Measurements from ENCODE around the gene ADAM11.
"Not testable (repeated sequence)": the region's sequence is repeated elsewhere in the genome, so short reads cannot be mapped to it uniquely, and the experiment has no call there.

Gene ADAM11

GRCh38 chr17:44758414-44759085 lies at the start of gene ADAM11:
ADAM11 (plus strand) TSS chr17:44758988; CDS start chr17:44759200, 212 bp downstream.
- no peak for DNase-seq (ENCODE audit: low read depth)

- no peak for DNase-seq (ENCODE audit: low read depth)
These were observed 39.3 kb upstream of the ADAM11 start for GRCh38 chr17:44719444-44719843.

- no peak for DNase-seq (ENCODE audit: low read depth)
These were observed 36.5 kb upstream of the ADAM11 start for GRCh38 chr17:44722254-44722653.

- DNase-seq (ENCODE audit: low read depth), result not testable (repeated sequence)
These were observed 32.7 kb upstream of the ADAM11 start for GRCh38 chr17:44726121-44726520.

GRCh38 chr17:44733753-44734152 lies 25.0 kb upstream of the ADAM11 start:
- no peak for DNase-seq (ENCODE audit: low read depth)

GRCh38 chr17:44734272-44734671 lies 24.5 kb upstream of the ADAM11 start:
- DNase-seq (ENCODE audit: low read depth), result no peak

GRCh38 chr17:44736551-44737240 lies 22.1 kb upstream of the ADAM11 start:
- no peak for DNase-seq (ENCODE audit: low read depth)

- peak; percentile 9 for DNase-seq (ENCODE audit: low read depth)
These were observed 20.4 kb upstream of the ADAM11 start for GRCh38 chr17:44738214-44738906.

GRCh38 chr17:44741316-44741715 lies 17.5 kb upstream of the ADAM11 start:
- DNase-seq (ENCODE audit: low read depth), result no peak

GRCh38 chr17:44745301-44745700 lies 13.5 kb upstream of the ADAM11 start:
- DNase-seq (ENCODE audit: low read depth), result no peak

- not testable (repeated sequence) for DNase-seq (ENCODE audit: low read depth)
These were observed 13.1 kb upstream of the ADAM11 start for GRCh38 chr17:44745738-44746137.

- DNase-seq (ENCODE audit: low read depth), result no peak
These were observed 11.2 kb upstream of the ADAM11 start for GRCh38 chr17:44747566-44747965.

- DNase-seq (ENCODE audit: low read depth), result no peak
These were observed 9.5 kb upstream of the ADAM11 start for GRCh38 chr17:44749076-44749979.

- DNase-seq (ENCODE audit: low read depth), result no peak
These were observed 8.8 kb upstream of the ADAM11 start for GRCh38 chr17:44749980-44750318.

- no peak for DNase-seq (ENCODE audit: low read depth)
These were observed 7.5 kb upstream of the ADAM11 start for GRCh38 chr17:44751331-44751730.

- DNase-seq (ENCODE audit: low read depth), result no peak
These were observed 7.0 kb upstream of the ADAM11 start for GRCh38 chr17:44751806-44752205.

GRCh38 chr17:44752953-44753861 lies 5.6 kb upstream of the ADAM11 start:
- no peak for DNase-seq (ENCODE audit: low read depth)

- no peak for DNase-seq (ENCODE audit: low read depth)
These were observed 4.5 kb upstream of the ADAM11 start for GRCh38 chr17:44754276-44754675.

- not testable (repeated sequence) for DNase-seq (ENCODE audit: low read depth)
These were observed 3.6 kb upstream of the ADAM11 start for GRCh38 chr17:44755180-44755579.

- DNase-seq (ENCODE audit: low read depth), result no peak
These were observed 1.5 kb upstream of the ADAM11 start for GRCh38 chr17:44757045-44757917.

Data from stromal cell of bone marrow (primary cell).